Activated CD4-positive, alpha-beta T cell treated with anti-CD3 and anti-CD28 coated beads for 36 hours (primary cell): Measurements from ENCODE around the gene ZBTB49. TPM values are rescaled to one million over a fixed set of nuclear protein-coding genes. Genes with fewer than 3 reads are reported as not detected.

ENCODE experiments used
- ATAC-seq: fragments of 200-7000 bp; cut with Tn5 transposase; one replicate; pipeline ENCODE4 v1.10.0; 2021; ENCODE audit warnings: mild to moderate bottlenecking, moderate library complexity
- CTCF ChIA-PET: fragments of 350-600 bp; sonication (Branson Sonifier 250); formaldehyde crosslinking; loops from one replicate; lab custom pipeline; 2021; ENCODE audit warnings: antibody characterized with exemption; lab: Charles Lee
- POLR2A ChIA-PET: fragments of 350-600 bp; sonication (Branson Sonifier 250); formaldehyde crosslinking; loops from one replicate; lab custom pipeline; 2021; ENCODE audit warnings: antibody characterized with exemption, inconsistent platforms; lab: Charles Lee
- DNase-seq: peaks from one replicate; pipeline ENCODE4 v3.0.0-alpha.2; 2020
- H3K27ac Mint-ChIP-seq: one replicate; pipeline ENCODE4 v1.8.0; 2021; ENCODE audit warnings: mixed read lengths
- H3K27me3 Mint-ChIP-seq: one replicate; pipeline ENCODE4 v1.8.0; 2021; ENCODE audit warnings: mixed read lengths
- H3K36me3 Mint-ChIP-seq: one replicate; pipeline ENCODE4 v1.8.0; 2021; ENCODE audit warnings: low read depth, mixed read lengths
- H3K4me1 Mint-ChIP-seq: one replicate; pipeline ENCODE4 v1.8.0; 2021; ENCODE audit warnings: mixed read lengths
- H3K4me3 Mint-ChIP-seq: one replicate; pipeline ENCODE4 v1.8.0; 2021; ENCODE audit warnings: mild to moderate bottlenecking, moderate library complexity, mixed read lengths
- H3K9me3 Mint-ChIP-seq: one replicate; pipeline ENCODE4 v1.8.0; 2021; ENCODE audit warnings: low read depth, mixed read lengths
- intact Hi-C, 2 experiments: fragments of 100-400 bp; cut with DNase I in 1 of 2; cut with micrococcal nuclease in 1 of 2; formaldehyde crosslinking; loops; one replicate each; pipeline versions ENCODE4 v1.14.2 to v1.15.1; 2022 to 2024; cut with DNase I, micrococcal nuclease
- total RNA-seq, 2 experiments: library from RNA; stranded (reverse); gene quantifications; one replicate each; pipeline ENCODE4 v1.2.3, GENCODE V29; 2021

ZBTB49 gene
- total RNA-seq, 2 experiments from 2014 or later: 3.3 to 3.8 TPM

GRCh38 chr4:4308800-4309441, 18.9 kb downstream of the ZBTB49 start:
- Mint-ChIP-seq H3K4me1 (no peaks in the 10 kb centered on the region), H3K4me3 (no peak overlapping the region), H3K9me3 (no peaks in the 10 kb centered on the region), H3K36me3 (peaks cover 8% of the 10 kb centered on the region), H3K27me3 (no peaks in the 10 kb centered on the region), H3K27ac (no peak overlapping the region)
- POLR2A ChIA-PET: no interaction called here
- DNase-seq (no peak), ATAC-seq (no peak)
- intact Hi-C loops: no loop called here
- CTCF ChIA-PET: interaction anchor here (1.0 kb wide), 1 partner anchor 9 kb away, joined by 3 read pairs; no protein-coding TSS in a partner anchor

- intact Hi-C loops: no loop called here
- Mint-ChIP-seq H3K27me3 (no peaks in the 10 kb centered on the region), H3K4me1 (no peaks in the 10 kb centered on the region), H3K36me3 (peaks cover 15% of the 10 kb centered on the region), H3K9me3 (no peaks in the 10 kb centered on the region), H3K4me3 (no peak overlapping the region), H3K27ac (no peak overlapping the region)
- ChIA-PET CTCF (interaction anchor here (1.8 kb wide), 1 partner anchor 51 kb away, joined by 4 read pairs; no protein-coding TSS in a partner anchor), POLR2A (no interaction called here)
- no peak for DNase-seq
- ATAC-seq: no peak
These were observed 21.1 kb downstream of the ZBTB49 start for GRCh38 chr4:4311193-4311592.

DNA sequence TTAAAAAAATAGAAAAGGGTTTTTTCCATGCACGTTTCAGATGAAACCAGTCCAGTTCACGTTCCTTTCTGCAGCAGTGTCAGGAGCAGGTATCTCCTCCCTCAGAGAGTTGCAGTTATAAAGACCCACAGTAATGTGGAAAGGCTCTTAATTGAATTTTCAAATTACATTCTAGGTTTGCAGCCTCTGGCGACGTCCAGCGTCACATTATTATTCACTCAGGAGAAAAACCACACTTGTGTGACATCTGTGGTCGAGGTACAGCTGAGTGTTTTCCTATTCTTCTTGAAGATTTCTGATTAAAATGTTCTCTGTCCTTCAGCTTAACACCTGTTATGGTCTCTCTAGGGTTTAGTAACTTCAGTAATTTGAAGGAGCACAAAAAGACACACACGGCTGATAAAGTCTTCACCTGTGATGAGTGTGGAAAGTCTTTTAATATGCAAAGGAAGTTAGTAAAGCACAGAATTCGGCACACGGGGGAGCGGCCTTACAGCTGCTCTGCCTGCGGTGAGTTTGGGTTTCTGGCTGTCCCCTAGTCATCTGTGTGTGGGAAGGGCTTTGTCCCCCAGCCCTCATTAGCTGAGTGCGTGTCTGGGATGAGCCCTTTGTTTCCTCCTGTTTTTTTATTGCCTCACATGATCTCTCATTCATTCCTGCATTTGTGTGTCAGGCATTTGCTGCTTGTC, 25.6 kb downstream of the ZBTB49 start:
- intact Hi-C loops: no loop called here
- no peaks in the 10 kb centered on the region for H3K9me3 Mint-ChIP-seq
- H3K36me3 Mint-ChIP-seq: peaks cover 12% of the 10 kb centered on the region
- DNase-seq (no peak), ATAC-seq (no peak)
- ChIA-PET CTCF (no interaction called here), POLR2A (no interaction called here)
- H3K27me3 Mint-ChIP-seq: no peaks in the 10 kb centered on the region
- no peaks in the 10 kb centered on the region for H3K4me1 Mint-ChIP-seq
- H3K4me3 Mint-ChIP-seq: no peak overlapping the region
- H3K27ac Mint-ChIP-seq: no peak overlapping the region

DNA sequence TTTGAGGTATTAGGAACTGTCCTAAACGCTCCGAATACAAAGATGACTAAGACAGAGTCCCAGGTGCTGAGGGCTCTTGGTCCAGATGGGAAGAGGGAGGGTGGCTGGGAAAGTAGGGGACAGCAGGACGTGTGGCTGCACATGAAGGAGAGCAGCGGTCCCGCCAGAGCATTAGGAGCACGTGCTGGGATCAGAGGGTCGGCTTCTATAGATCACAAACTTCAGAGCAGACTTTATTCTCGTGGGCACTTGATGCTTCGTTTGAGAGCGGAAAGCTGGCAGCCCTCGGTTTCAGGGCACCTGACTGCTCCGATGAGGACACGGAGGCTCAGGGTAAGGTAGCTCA, 26.1 kb downstream of the ZBTB49 start:
- H3K36me3 Mint-ChIP-seq: peaks cover 16% of the 10 kb centered on the region
- ChIA-PET CTCF (interaction anchor here (0.6 kb wide), 1 partner anchor 23 kb away, joined by 4 read pairs; no protein-coding TSS in a partner anchor), POLR2A (no interaction called here)
- no peaks in the 10 kb centered on the region for H3K4me1 Mint-ChIP-seq
- intact Hi-C loops: no loop called here
- H3K27me3 Mint-ChIP-seq: no peaks in the 10 kb centered on the region
- H3K4me3 Mint-ChIP-seq: no peak overlapping the region
- H3K9me3 Mint-ChIP-seq: no peaks in the 10 kb centered on the region
- DNase-seq: no peak
- H3K27ac Mint-ChIP-seq: no peak overlapping the region
- ATAC-seq: no peak

GRCh38 chr4:4317496-4318232, 27.6 kb downstream of the ZBTB49 start:
- ChIA-PET CTCF (interaction anchor here (0.7 kb wide), 1 partner anchor 8 kb away, joined by 3 read pairs; no protein-coding TSS in a partner anchor), POLR2A (no interaction called here)
- Mint-ChIP-seq H3K4me3 (no peak overlapping the region), H3K9me3 (no peaks in the 10 kb centered on the region), H3K4me1 (no peaks in the 10 kb centered on the region), H3K36me3 (peaks cover 19% of the 10 kb centered on the region), H3K27me3 (no peaks in the 10 kb centered on the region), H3K27ac (no peak overlapping the region)
- DNase-seq (no peak), ATAC-seq (no peak)
- intact Hi-C loops: no loop called here

- Mint-ChIP-seq H3K4me1 (no peaks in the 10 kb centered on the region), H3K4me3 (no peak overlapping the region), H3K27me3 (no peaks in the 10 kb centered on the region), H3K27ac (no peak overlapping the region), H3K36me3 (peaks cover 16% of the 10 kb centered on the region), H3K9me3 (no peaks in the 10 kb centered on the region)
- DNase-seq: no peak
- intact Hi-C loops: no loop called here
- CTCF ChIA-PET: no interaction called here
- POLR2A ChIA-PET: no interaction called here
- ATAC-seq: no peak
These were observed 30.5 kb downstream of the ZBTB49 start for GRCh38 chr4:4320528-4320927.

DNA sequence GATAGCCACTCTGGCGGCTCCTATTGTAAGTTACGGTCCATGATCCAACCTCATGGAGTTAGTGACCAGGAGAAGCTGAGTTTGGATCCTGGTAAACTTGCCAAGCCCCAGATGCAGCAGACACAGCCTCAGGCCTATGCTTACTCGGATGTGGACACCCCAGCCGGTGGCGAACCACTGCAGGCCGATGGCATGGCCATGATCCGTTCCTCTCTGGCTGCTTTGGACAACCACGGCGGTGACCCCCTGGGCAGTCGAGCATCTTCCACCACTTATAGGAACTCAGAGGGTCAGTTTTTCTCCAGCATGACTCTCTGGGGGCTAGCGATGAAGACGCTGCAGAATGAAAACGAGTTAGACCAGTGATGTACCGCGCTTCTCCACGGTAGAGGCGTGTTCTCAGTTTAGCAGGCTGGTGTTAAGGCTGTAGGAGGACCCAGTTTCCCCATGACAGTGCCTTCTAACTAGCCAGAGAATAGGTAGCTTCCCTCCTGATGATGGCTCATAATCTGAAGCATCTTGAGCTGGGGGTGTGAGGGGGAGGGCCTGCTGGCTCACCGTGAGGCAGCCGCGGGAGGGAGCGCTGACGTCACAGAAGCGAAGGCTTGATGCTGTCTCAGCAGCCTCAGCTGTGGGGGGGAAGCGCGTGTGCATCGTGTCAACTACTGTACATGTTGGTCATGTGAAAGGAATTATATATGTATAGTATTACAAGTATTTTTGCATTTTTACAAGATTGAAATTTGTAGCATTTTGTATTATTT, 31.1 kb downstream of the ZBTB49 start:
- Mint-ChIP-seq H3K4me1 (no peaks in the 10 kb centered on the region), H3K9me3 (no peaks in the 10 kb centered on the region), H3K27me3 (no peaks in the 10 kb centered on the region), H3K36me3 (peaks cover 12% of the 10 kb centered on the region), H3K27ac (no peak overlapping the region), H3K4me3 (no peak overlapping the region)
- ATAC-seq (no peak), DNase-seq (no peak)
- intact Hi-C loops: no loop called here
- ChIA-PET POLR2A (no interaction called here), CTCF (no interaction called here)

GRCh38 chr4:4321951-4322688, 32.1 kb downstream of the ZBTB49 start:
- POLR2A ChIA-PET: no interaction called here
- H3K36me3 Mint-ChIP-seq: peaks cover 10% of the 10 kb centered on the region
- intact Hi-C loops: no loop called here

DNA sequence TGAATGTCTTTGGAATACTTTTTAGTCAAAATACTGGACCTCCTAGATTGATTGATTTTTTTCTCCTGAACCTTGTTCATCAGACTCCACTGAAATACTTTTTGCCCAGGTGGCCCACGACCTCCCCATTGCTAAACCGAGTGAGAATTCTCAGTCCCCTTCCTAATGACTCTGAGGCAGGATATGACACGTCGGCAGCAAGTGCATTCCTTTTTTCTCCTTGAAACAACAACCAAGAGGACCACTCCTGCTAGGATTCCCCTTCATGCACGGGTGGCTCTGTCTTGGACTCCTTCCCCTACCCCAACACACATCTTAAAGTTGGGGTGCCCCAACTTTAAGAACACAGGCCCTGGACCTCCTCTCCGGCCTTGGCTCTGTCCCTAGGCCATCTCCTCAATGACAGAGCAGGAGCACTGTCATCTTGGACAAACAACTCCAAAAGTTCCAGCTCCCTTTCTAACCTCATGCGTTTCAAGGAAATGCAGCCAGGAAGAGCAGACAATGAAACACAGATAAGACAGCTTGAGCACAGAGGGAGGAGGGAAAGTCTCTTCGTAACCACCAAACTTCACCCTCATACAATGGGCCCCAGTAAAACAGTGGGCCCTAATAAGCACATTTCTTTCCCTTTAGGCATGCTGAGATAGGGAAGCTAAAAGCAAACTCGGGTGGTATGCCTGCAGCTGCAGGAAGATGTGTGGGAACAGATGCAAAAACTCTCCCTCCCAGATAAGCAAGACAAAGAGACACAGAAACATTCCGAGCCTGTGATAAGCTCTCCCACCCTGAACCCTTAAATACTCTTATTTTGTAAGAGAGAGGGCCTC, 33.9 kb downstream of the ZBTB49 start:
- CTCF ChIA-PET: interaction anchor here (0.6 kb wide), 1 partner anchor 48 kb away, joined by 3 read pairs; no protein-coding TSS in a partner anchor
- POLR2A ChIA-PET: no interaction called here
- H3K4me1 Mint-ChIP-seq: no peaks in the 10 kb centered on the region
- DNase-seq: no peak
- no peaks in the 10 kb centered on the region for H3K27me3 Mint-ChIP-seq
- no peak overlapping the region for H3K27ac Mint-ChIP-seq
- no peaks in the 10 kb centered on the region for H3K9me3 Mint-ChIP-seq
- H3K4me3 Mint-ChIP-seq: no peak overlapping the region
- peaks cover 10% of the 10 kb centered on the region for H3K36me3 Mint-ChIP-seq
- ATAC-seq: no peak
- intact Hi-C loops: no loop called here

More at GRCh38 chr4:4321951-4322688, 32.1 kb downstream of the ZBTB49 start:
- CTCF ChIA-PET: no interaction called here
- no peaks in the 10 kb centered on the region for H3K27me3 Mint-ChIP-seq
- ATAC-seq: no peak
- no peaks in the 10 kb centered on the region for H3K4me1 Mint-ChIP-seq
- no peak overlapping the region for H3K4me3 Mint-ChIP-seq
- H3K9me3 Mint-ChIP-seq: no peaks in the 10 kb centered on the region
- no peak for DNase-seq
- no peak overlapping the region for H3K27ac Mint-ChIP-seq

DNA sequence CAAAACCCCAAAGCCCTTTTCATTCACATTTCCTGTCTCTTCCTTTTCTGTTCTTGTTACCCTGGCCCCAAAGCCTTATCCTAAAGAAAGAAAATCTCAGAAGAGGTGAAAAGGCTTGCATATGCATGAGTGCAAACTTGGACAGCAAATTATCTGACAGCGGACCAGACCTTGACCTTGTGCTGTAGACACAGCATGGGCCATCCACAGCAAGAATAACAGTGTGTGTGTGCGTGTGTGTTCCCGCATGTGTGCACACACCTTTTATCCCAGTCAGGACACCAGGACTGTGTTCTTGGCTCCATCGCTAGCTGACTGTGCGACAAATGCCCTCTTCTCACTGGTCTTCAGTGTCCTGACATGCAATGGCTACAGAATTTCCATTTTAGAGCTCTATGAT, 35.3 kb downstream of the ZBTB49 start:
- Mint-ChIP-seq H3K27me3 (no peaks in the 10 kb centered on the region), H3K27ac (no peak overlapping the region), H3K4me3 (no peak overlapping the region), H3K9me3 (no peaks in the 10 kb centered on the region), H3K4me1 (no peaks in the 10 kb centered on the region), H3K36me3 (peaks cover 10% of the 10 kb centered on the region)
- ATAC-seq: no peak
- no peak for DNase-seq
- intact Hi-C loops: no loop called here
- ChIA-PET CTCF (no interaction called here), POLR2A (no interaction called here)
